KMS-11 (cell line): Measurements from ENCODE around the gene APOM.

Experiments
- H2AFZ ChIP-seq: fragments of 200-600 bp; sonication (generic); 2 replicates; pipeline ENCODE4 v1.6.1; 2016; ENCODE audit warnings: antibody characterized with exemption, mixed run types, low read depth
- H3K27ac ChIP-seq: fragments of 200-600 bp; sonication (generic); 2 replicates; pipeline ENCODE4 v1.6.1; 2016; ENCODE audit warnings: mild to moderate bottlenecking, mixed run types
- H3K27me3 ChIP-seq: fragments of 200-600 bp; sonication (generic); 2 replicates; pipeline ENCODE4 v1.6.1; 2017; ENCODE audit warnings: mild to moderate bottlenecking, low read depth, mixed run types, moderate library complexity; ENCODE audit not compliant: insufficient read depth
- H3K36me3 ChIP-seq: fragments of 200-600 bp; sonication (generic); 2 replicates; pipeline ENCODE4 v1.6.1; 2017; ENCODE audit warnings: mild to moderate bottlenecking, mixed run types; ENCODE audit not compliant: insufficient read depth
- H3K4me1 ChIP-seq: fragments of 200-600 bp; sonication (generic); 2 replicates; pipeline ENCODE4 v1.6.1; 2016; ENCODE audit warnings: mild to moderate bottlenecking, low read depth, mixed run types; ENCODE audit not compliant: poor library complexity, severe bottlenecking
- H3K4me2 ChIP-seq: fragments of 200-600 bp; sonication (generic); 2 replicates; pipeline ENCODE4 v1.7.0; 2016; ENCODE audit warnings: mild to moderate bottlenecking, mixed run types
- H3K4me3 ChIP-seq: fragments of 200-600 bp; sonication (generic); IDR thresholded peaks from 2 replicates; pipeline ENCODE4 v1.6.1; 2017; ENCODE audit warnings: low read depth, low read length, mixed read lengths; ENCODE audit not compliant: insufficient read depth
- H3K79me2 ChIP-seq: fragments of 200-600 bp; sonication (generic); 2 replicates; pipeline ENCODE4 v1.6.1; 2016; ENCODE audit warnings: low read depth, mixed run types; ENCODE audit not compliant: insufficient read depth
- H3K9ac ChIP-seq: fragments of 200-600 bp; sonication (generic); 2 replicates; pipeline ENCODE4 v1.6.1; 2016; ENCODE audit warnings: mild to moderate bottlenecking, mixed run types
- H4K20me1 ChIP-seq: fragments of 200-600 bp; sonication (generic); 2 replicates; pipeline ENCODE4 v1.6.1; 2016; ENCODE audit warnings: mild to moderate bottlenecking, mixed run types; ENCODE audit not compliant: insufficient read depth
- TF ChIP-seq, protein P1 (sequence below): fragments of 200-600 bp; sonication (generic); conservative IDR thresholded peaks from 2 replicates; pipeline ENCODE4 v1.6.1; 2017; ENCODE audit warnings: low read depth, mild to moderate bottlenecking, antibody characterized with exemption, low read length, moderate library complexity, mixed read lengths

APOM gene

DNA sequence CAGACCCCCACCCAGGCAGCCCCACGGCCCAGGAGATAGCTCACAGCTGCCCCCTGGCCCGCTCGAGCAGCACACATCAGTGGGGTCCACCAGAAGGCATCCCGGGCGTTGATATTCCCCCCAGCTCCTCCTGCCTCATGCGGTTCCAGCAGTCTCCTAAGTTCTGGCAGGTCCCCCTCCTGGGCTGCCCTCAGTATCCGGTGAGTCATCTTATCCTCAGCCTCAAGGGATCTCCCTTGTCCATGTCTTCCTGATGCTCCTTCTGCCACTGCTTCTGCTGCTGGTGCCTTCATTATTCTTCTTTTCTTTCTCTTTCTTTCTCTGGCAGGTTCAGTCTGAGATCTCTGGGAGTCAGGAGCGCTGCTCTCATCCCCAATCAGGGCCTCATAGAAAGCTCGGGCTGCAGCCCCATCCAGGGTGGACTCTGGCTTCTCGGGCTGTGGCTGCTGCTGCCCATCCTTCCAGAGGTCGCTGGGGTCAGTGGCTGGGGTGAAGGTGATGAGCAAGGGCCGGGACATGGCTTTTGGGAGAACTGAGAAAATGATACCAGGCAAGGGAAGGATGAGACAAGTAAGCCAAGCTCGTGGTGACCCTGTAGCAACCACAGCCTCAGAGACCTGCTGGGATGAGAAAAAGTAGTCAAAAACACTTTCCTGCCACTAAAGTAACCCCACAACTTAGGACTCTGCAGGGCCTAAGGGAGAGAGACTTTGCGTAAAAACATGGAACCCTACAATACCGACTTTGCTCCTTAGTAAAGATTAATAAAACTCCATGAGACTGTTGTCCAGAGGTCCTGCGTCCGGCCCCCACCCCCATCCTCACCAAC, 8.5 kb downstream of the APOM start:
- H3K4me1 ChIP-seq = peaks cover 52% of the 10 kb centered on the region
- peak overlapping the region; percentile 27; the same call in 1 of the 2 replicates for H2AFZ ChIP-seq
- H3K27ac ChIP-seq = peak overlapping the region; percentile 98
- TF ChIP-seq, protein P1, sequence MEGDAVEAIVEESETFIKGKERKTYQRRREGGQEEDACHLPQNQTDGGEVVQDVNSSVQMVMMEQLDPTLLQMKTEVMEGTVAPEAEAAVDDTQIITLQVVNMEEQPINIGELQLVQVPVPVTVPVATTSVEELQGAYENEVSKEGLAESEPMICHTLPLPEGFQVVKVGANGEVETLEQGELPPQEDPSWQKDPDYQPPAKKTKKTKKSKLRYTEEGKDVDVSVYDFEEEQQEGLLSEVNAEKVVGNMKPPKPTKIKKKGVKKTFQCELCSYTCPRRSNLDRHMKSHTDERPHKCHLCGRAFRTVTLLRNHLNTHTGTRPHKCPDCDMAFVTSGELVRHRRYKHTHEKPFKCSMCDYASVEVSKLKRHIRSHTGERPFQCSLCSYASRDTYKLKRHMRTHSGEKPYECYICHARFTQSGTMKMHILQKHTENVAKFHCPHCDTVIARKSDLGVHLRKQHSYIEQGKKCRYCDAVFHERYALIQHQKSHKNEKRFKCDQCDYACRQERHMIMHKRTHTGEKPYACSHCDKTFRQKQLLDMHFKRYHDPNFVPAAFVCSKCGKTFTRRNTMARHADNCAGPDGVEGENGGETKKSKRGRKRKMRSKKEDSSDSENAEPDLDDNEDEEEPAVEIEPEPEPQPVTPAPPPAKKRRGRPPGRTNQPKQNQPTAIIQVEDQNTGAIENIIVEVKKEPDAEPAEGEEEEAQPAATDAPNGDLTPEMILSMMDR = no peak
- H3K9ac ChIP-seq = peak overlapping the region; percentile 89; the same call in 1 of the 2 replicates
- H3K36me3 ChIP-seq = peaks cover 4% of the 10 kb centered on the region; the same call in 1 of the 2 replicates
- H3K4me3 ChIP-seq = peak overlapping the region; percentile 54
- H3K4me2 ChIP-seq = peak overlapping the region; percentile 97
- peaks cover 54% of the 10 kb centered on the region for H3K79me2 ChIP-seq
- no peaks in the 10 kb centered on the region for H3K27me3 ChIP-seq
- H4K20me1 ChIP-seq = no peaks in the 10 kb centered on the region

DNA sequence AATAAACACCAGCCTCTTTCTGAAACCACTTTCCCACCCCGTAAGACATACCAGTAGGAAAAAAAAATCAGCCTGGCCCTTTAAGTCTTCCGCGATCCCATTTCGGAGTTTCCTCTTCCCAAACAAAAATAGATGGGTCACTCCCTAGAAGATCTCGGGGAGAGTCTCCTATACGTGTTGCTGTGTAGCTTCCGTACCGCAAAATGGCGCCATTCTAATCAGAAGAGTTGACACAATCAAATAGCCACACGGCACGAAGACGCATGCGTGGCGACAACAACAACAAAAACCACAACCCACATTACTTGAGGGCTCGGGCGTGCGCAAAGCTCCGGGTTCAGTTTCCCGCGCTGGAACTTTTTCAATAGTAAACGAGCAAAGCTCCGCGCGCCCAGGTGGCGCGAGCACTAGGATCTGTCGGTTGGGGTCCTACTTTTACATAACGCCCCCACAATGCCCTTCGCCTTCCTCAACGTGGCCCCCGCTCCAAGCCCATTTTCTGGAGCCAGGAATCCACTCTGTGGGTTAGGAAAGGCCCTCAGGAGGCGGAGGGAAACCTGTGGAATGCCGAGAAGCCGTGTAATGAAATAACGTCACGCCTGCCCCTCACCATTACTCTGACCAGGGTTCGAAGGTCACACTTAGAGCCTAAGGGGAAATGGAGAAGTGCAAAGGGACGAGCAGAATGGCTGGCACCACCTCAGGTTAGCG, 9.3 kb downstream of the APOM start, which contains the start of gene GPANK1:
Gene GPANK1 (minus strand): TSS at position 208 of the 711 bp plus-strand sequence. CDS start 519 bp downstream, outside the sequence.
- peak within 1 kb of the TSS; percentile 27; the same call in 1 of the 2 replicates for H2AFZ ChIP-seq
- no peaks in the 10 kb centered on the region for H4K20me1 ChIP-seq
- H3K79me2 ChIP-seq = peaks cover 46% of the 10 kb centered on the region
- H3K27ac ChIP-seq = peak within 1 kb of the TSS; percentile 98
- H3K27me3 ChIP-seq = no peaks in the 10 kb centered on the region
- TF ChIP-seq, protein P1 = no peak
- H3K9ac ChIP-seq = peak within 1 kb of the TSS; percentile 89
- peaks cover 4% of the 10 kb centered on the region; the same call in 1 of the 2 replicates for H3K36me3 ChIP-seq
- peak within 1 kb of the TSS; percentile 54 for H3K4me3 ChIP-seq
- H3K4me1 ChIP-seq = peaks cover 44% of the 10 kb centered on the region
- H3K4me2 ChIP-seq = peak within 1 kb of the TSS; percentile 97

DNA sequence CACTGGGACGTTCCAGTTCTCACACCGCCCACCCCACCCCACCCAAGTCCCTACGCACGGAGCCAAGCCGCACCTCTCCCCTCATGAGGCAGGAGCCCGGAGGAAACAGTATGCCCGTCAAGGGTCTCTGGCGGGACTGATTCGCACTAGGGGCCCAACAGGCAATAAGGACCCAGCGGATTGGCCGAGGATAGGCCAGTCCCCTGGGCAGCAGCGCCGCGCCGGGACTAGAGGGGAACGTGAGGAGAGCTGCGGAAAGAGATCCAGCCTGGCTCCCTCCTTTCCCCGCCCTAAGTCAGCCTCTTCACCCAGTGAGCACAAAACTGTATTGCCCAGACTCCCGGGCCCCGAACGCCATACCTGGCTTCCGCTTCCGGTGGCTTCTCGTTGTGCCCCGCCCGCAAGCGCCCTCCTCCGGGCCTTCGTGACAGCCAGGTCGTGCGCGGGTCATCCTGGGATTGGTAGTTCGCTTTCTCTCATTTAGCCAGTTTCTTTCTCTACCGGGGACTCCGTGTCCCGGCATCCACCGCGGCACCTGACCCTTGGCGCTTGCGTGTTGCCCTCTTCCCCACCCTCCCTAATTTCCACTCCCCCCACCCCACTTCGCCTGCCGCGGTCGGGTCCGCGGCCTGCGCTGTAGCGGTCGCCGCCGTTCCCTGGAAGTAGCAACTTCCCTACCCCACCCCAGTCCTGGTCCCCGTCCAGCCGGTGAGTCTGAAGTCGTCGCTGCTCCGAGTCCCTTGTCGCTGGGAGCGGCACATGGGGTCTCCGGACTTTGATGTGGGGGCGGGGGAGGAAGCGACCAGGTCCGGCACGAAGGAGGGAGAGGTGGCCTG, 10.0 kb downstream of the APOM start, which contains the start of gene CSNK2B:
Gene CSNK2B (plus strand): TSS at position 580 of the 836 bp plus-strand sequence. CDS start 752 bp downstream, outside the sequence.
- TF ChIP-seq, protein P1 = no peak
- Histone ChIP-seq H3K4me1 (peaks cover 43% of the 10 kb centered on the region), H3K79me2 (peaks cover 41% of the 10 kb centered on the region), H4K20me1 (no peaks in the 10 kb centered on the region), H3K4me3 (peak within 1 kb of the TSS; percentile 54), H3K4me2 (peak within 1 kb of the TSS; percentile 94), H3K27me3 (no peaks in the 10 kb centered on the region), H2AFZ (peak within 1 kb of the TSS; percentile 67), H3K27ac (peak within 1 kb of the TSS; percentile 98), H3K9ac (peak within 1 kb of the TSS; percentile 89), H3K36me3 (peaks cover 4% of the 10 kb centered on the region; the same call in 1 of the 2 replicates)
